ENCODE data around the gene ZNF683. TPM values are rescaled to one million over a fixed set of nuclear protein-coding genes. Genes with fewer than 3 reads are reported as not detected.

ZNF683 gene
- total RNA-seq = not detected in 2 replicates

GRCh38 chr1:26372611-26373010 lies at the start of gene ZNF683:
Gene ZNF683 (minus strand): TSS chr1:26372750. CDS start chr1:26368571, 4,179 bp downstream.

GRCh38 chr1:26410706-26411623 lies 38.4 kb upstream of the ZNF683 start, which contains the start of gene LIN28A:
Gene LIN28A (plus strand): TSS chr1:26410817. CDS start chr1:26410892, 75 bp downstream.

GRCh38 chr1:26353976-26354820 lies 18.4 kb downstream of the ZNF683 start, which contains the start of gene CRYBG2:
Gene CRYBG2 (minus strand): TSS chr1:26354130. CDS start chr1:26346657, 7,473 bp downstream.

GRCh38 chr1:26317612-26318337 lies 54.8 kb downstream of the ZNF683 start, which contains the start of gene CD52:
Gene CD52 (plus strand): TSS chr1:26317958. CDS start chr1:26318018, 60 bp downstream.

Other genes with a start within 250 kb of the ZNF683 start
- gene FAM110D, start 213.7 kb downstream of the ZNF683 start, total RNA-seq = 0.36 TPM in 1 of 2 replicates, not detected in the other
- not detected in 2 replicates for gene C1orf232, start 203.8 kb downstream of the ZNF683 start, total RNA-seq
- 32.2 and 51.1 TPM in 2 replicates for gene ZNF593, start 202.8 kb downstream of the ZNF683 start, total RNA-seq
- gene ZNF593OS, start 200.9 kb downstream of the ZNF683 start, total RNA-seq = not detected in 2 replicates
- gene CNKSR1, start 195.3 kb downstream of the ZNF683 start, total RNA-seq = not detected in 2 replicates
- gene CATSPER4, start 182.1 kb downstream of the ZNF683 start, total RNA-seq = not detected in 2 replicates
- gene CEP85, start 138.6 kb downstream of the ZNF683 start, total RNA-seq = 4.1 and 5.2 TPM in 2 replicates
- gene SH3BGRL3, start 92.7 kb downstream of the ZNF683 start, total RNA-seq = 162 and 186 TPM in 2 replicates
- gene UBXN11, start 66.1 kb downstream of the ZNF683 start, total RNA-seq = 2.6 and 3.6 TPM in 2 replicates
- not detected in 2 replicates for gene CD52, start 54.8 kb downstream of the ZNF683 start, total RNA-seq
- gene CRYBG2, start 18.6 kb downstream of the ZNF683 start, total RNA-seq = not detected in 2 replicates
- gene LIN28A, start 38.1 kb upstream of the ZNF683 start, total RNA-seq = not detected in 2 replicates
- 48.9 and 49.5 TPM in 2 replicates for gene DHDDS, start 59.6 kb upstream of the ZNF683 start, total RNA-seq
- 249 and 474 TPM in 2 replicates for gene HMGN2, start 99.7 kb upstream of the ZNF683 start, total RNA-seq
- gene RPS6KA1, start 157.0 kb upstream of the ZNF683 start, total RNA-seq = 1.4 and 3.2 TPM in 2 replicates

All from cardiac atrium fibroblast (primary cell).